Natural killer cell treated with Interleukin-12 subunit alpha and Interleukin-12 subunit beta and Interleukin-15 and Interleukin-18, amount 100 ng/mL, for 72 hours (primary cell): ENCODE results near the gene ARL6IP6. TPM values are rescaled to one million over a fixed set of nuclear protein-coding genes. Genes with fewer than 3 reads are reported as not detected.
"Not testable (repeated sequence)": the region's sequence is repeated elsewhere in the genome, so short reads cannot be mapped to it uniquely, and the experiment has no call there.

Experiments used
- ATAC-seq, 2 donors: fragments of 150-1000 bp; cut with Tn5 transposase in 1 of 2; sonication (Bioruptor Pico), chemical (Tn5 transposase) in 1 of 2; 2 replicates each; pipeline ENCODE4 v1.10.0; 2021
- DNase-seq: peaks from one replicate; pipeline ENCODE4 v3.0.0; 2022; ENCODE audit warnings: low spot score
- H3K27ac Mint-ChIP-seq, 2 donors: 1 replicate in 1 of 2; 2 replicates in 1 of 2; pipeline ENCODE4 v1.8.0; 2022; ENCODE audit warnings: mixed read lengths in 2 of 2, mild to moderate bottlenecking in 1 of 2, moderate library complexity in 1 of 2
- H3K27me3 Mint-ChIP-seq, 2 donors: 1 replicate in 1 of 2; 2 replicates in 1 of 2; pipeline ENCODE4 v1.8.0; 2022; ENCODE audit warnings: mixed read lengths in 2 of 2
- H3K36me3 Mint-ChIP-seq: one replicate; pipeline ENCODE4 v1.8.0; 2022; ENCODE audit warnings: mixed read lengths
- H3K4me1 Mint-ChIP-seq, 2 donors: 1 replicate in 1 of 2; 2 replicates in 1 of 2; pipeline ENCODE4 v1.8.0; 2022; ENCODE audit warnings: low read depth in 2 of 2, mixed read lengths in 2 of 2, mild to moderate bottlenecking in 1 of 2
- H3K4me3 Mint-ChIP-seq: one replicate; pipeline ENCODE4 v1.8.0; 2022; ENCODE audit warnings: mixed read lengths
- H3K9me3 Mint-ChIP-seq: 2 replicates; pipeline ENCODE4 v1.8.0; 2022; ENCODE audit warnings: mixed read lengths
- total RNA-seq, 2 donors: library from RNA; stranded (reverse); gene quantifications; one replicate each; pipeline ENCODE4 v1.2.3, GENCODE V29; 2022

Gene ARL6IP6
- total RNA-seq, 2 donors from 2014 or later: 22.3 to 24.0 TPM

GRCh38 chr2:152739705-152740104 lies 21.3 kb downstream of the ARL6IP6 start:
- not testable (repeated sequence) for H3K36me3 Mint-ChIP-seq, H3K9me3 Mint-ChIP-seq, H3K4me3 Mint-ChIP-seq, ATAC-seq, H3K4me1 Mint-ChIP-seq, H3K27ac Mint-ChIP-seq, DNase-seq, H3K27me3 Mint-ChIP-seq

GRCh38 chr2:152740743-152741328 lies 22.4 kb downstream of the ARL6IP6 start:
- no peak overlapping the region for H3K27ac Mint-ChIP-seq
- no peaks in the 10 kb centered on the region for H3K27me3 Mint-ChIP-seq
- H3K9me3 Mint-ChIP-seq: no peaks in the 10 kb centered on the region
- H3K36me3 Mint-ChIP-seq: peaks cover 6% of the 10 kb centered on the region
- H3K4me3 Mint-ChIP-seq: no peak overlapping the region
- no peak for DNase-seq
- peaks cover 5 to 6% of the 10 kb centered on the region in 2 donors for H3K4me1 Mint-ChIP-seq
- ATAC-seq: no peak

- ATAC-seq (no peak), DNase-seq (no peak)
- no peaks in the 10 kb centered on the region for H3K27me3 Mint-ChIP-seq
- no peak overlapping the region for H3K27ac Mint-ChIP-seq
- peaks cover 11% of the 10 kb centered on the region for H3K36me3 Mint-ChIP-seq
- no peaks in the 10 kb centered on the region for H3K9me3 Mint-ChIP-seq
- H3K4me3 Mint-ChIP-seq: no peak overlapping the region
- H3K4me1 Mint-ChIP-seq: peaks cover 4 to 9% of the 10 kb centered on the region in 2 donors
Measured at GRCh38 chr2:152743002-152743401, 24.6 kb downstream of the ARL6IP6 start.

GRCh38 chr2:152747751-152748150 lies 29.3 kb downstream of the ARL6IP6 start:
- H3K36me3 Mint-ChIP-seq, H3K27ac Mint-ChIP-seq, H3K27me3 Mint-ChIP-seq, H3K4me1 Mint-ChIP-seq, ATAC-seq, H3K4me3 Mint-ChIP-seq, H3K9me3 Mint-ChIP-seq, DNase-seq: not testable (repeated sequence)

- no peaks in the 10 kb centered on the region for H3K36me3 Mint-ChIP-seq
- no peaks in the 10 kb centered on the region for H3K27me3 Mint-ChIP-seq
- no peak for ATAC-seq
- DNase-seq: no peak
- peaks cover 0 to 5% of the 10 kb centered on the region in 2 donors for H3K4me1 Mint-ChIP-seq
- H3K27ac Mint-ChIP-seq: no peak overlapping the region
- no peaks in the 10 kb centered on the region for H3K9me3 Mint-ChIP-seq
- no peak overlapping the region for H3K4me3 Mint-ChIP-seq
Measured at GRCh38 chr2:152755029-152755428, 36.6 kb downstream of the ARL6IP6 start.

GRCh38 chr2:152759290-152760072 lies 41.1 kb downstream of the ARL6IP6 start:
- Mint-ChIP-seq H3K4me1 (no peaks in the 10 kb centered on the region), H3K9me3 (no peaks in the 10 kb centered on the region), H3K36me3 (peaks cover 15% of the 10 kb centered on the region), H3K27me3 (no peaks in the 10 kb centered on the region), H3K27ac (no peak overlapping the region), H3K4me3 (no peak overlapping the region)
- DNase-seq (no peak), ATAC-seq (no peak)

- Mint-ChIP-seq H3K4me1 (no peaks in the 10 kb centered on the region), H3K9me3 (no peaks in the 10 kb centered on the region), H3K36me3 (peaks cover 15% of the 10 kb centered on the region), H3K27ac (no peak overlapping the region), H3K4me3 (no peak overlapping the region), H3K27me3 (no peaks in the 10 kb centered on the region)
- ATAC-seq (no peak), DNase-seq (no peak)
Measured at GRCh38 chr2:152761214-152761613, 42.8 kb downstream of the ARL6IP6 start.

GRCh38 chr2:152762202-152762601 lies 43.8 kb downstream of the ARL6IP6 start:
- Mint-ChIP-seq H3K27ac (no peak overlapping the region), H3K27me3 (no peaks in the 10 kb centered on the region), H3K9me3 (no peaks in the 10 kb centered on the region), H3K4me1 (no peaks in the 10 kb centered on the region), H3K4me3 (no peak overlapping the region), H3K36me3 (peaks cover 15% of the 10 kb centered on the region)
- no peak for ATAC-seq
- DNase-seq: no peak

GRCh38 chr2:152763208-152763607 lies 44.8 kb downstream of the ARL6IP6 start:
- not testable (repeated sequence) for H3K27me3 Mint-ChIP-seq, H3K9me3 Mint-ChIP-seq, H3K4me1 Mint-ChIP-seq, H3K4me3 Mint-ChIP-seq, H3K27ac Mint-ChIP-seq, ATAC-seq, DNase-seq
- peaks cover 15% of the 10 kb centered on the region for H3K36me3 Mint-ChIP-seq

GRCh38 chr2:152763651-152764050 lies 45.2 kb downstream of the ARL6IP6 start:
- Mint-ChIP-seq H3K9me3 (no peaks in the 10 kb centered on the region), H3K27me3 (no peaks in the 10 kb centered on the region), H3K4me1 (peaks cover 0 to 3% of the 10 kb centered on the region in 2 donors), H3K27ac (no peak overlapping the region), H3K4me3 (no peak overlapping the region), H3K36me3 (peaks cover 15% of the 10 kb centered on the region)
- ATAC-seq (no peak), DNase-seq (no peak)

GRCh38 chr2:152766928-152767327 lies 48.5 kb downstream of the ARL6IP6 start:
- ATAC-seq (no peak), DNase-seq (no peak)
- Mint-ChIP-seq H3K27ac (no peak overlapping the region), H3K9me3 (no peaks in the 10 kb centered on the region), H3K4me3 (no peak overlapping the region), H3K27me3 (no peaks in the 10 kb centered on the region), H3K4me1 (peaks cover 0 to 3% of the 10 kb centered on the region in 2 donors), H3K36me3 (peaks cover 6% of the 10 kb centered on the region)

- DNase-seq: no peak
- Mint-ChIP-seq H3K9me3 (no peaks in the 10 kb centered on the region), H3K27ac (no peak overlapping the region), H3K36me3 (no peaks in the 10 kb centered on the region), H3K4me1 (no peaks in the 10 kb centered on the region), H3K27me3 (peaks cover 15 to 27% of the 10 kb centered on the region in 2 donors), H3K4me3 (no peak overlapping the region)
- ATAC-seq: no peak
Measured at GRCh38 chr2:152781175-152781574, 62.8 kb downstream of the ARL6IP6 start.

- Mint-ChIP-seq H3K4me3 (no peak overlapping the region), H3K36me3 (no peaks in the 10 kb centered on the region), H3K9me3 (no peaks in the 10 kb centered on the region), H3K27me3 (peaks cover 17 to 19% of the 10 kb centered on the region in 2 donors), H3K27ac (no peak overlapping the region), H3K4me1 (no peaks in the 10 kb centered on the region)
- DNase-seq (no peak), ATAC-seq (no peak)
Measured at GRCh38 chr2:152782171-152782570, 63.8 kb downstream of the ARL6IP6 start.

GRCh38 chr2:152790883-152791282 lies 72.5 kb downstream of the ARL6IP6 start:
- no peak for ATAC-seq
- Mint-ChIP-seq H3K27me3 (peaks cover 8 to 14% of the 10 kb centered on the region in 2 donors), H3K4me3 (no peak overlapping the region), H3K27ac (no peak overlapping the region), H3K9me3 (no peaks in the 10 kb centered on the region), H3K4me1 (no peaks in the 10 kb centered on the region), H3K36me3 (no peaks in the 10 kb centered on the region)
- no peak for DNase-seq
